Mesendoderm (in vitro differentiated cells): ENCODE measurements around the gene SMYD3. TPM values are rescaled to one million over a fixed set of nuclear protein-coding genes. Genes with fewer than 3 reads are reported as not detected.

Source experiments
- DNase-seq: peaks from one replicate; pipeline ENCODE4 v3.0.0; 2013
- H2AK5ac ChIP-seq: 2 replicates; pipeline ENCODE4 v1.6.1; 2013; ENCODE audit warnings: low read length, inconsistent platforms
- H2BK120ac ChIP-seq: 2 replicates; pipeline ENCODE4 v1.6.1; 2013; ENCODE audit warnings: low read depth, mild to moderate bottlenecking, low read length, moderate library complexity, mixed read lengths
- H2BK15ac ChIP-seq: replicated peaks from 2 replicates; pipeline ENCODE4 v1.6.1; 2013; ENCODE audit warnings: low read depth, mild to moderate bottlenecking, moderate library complexity
- H2BK5ac ChIP-seq: 2 replicates; pipeline ENCODE4 v1.6.1; 2013; ENCODE audit warnings: low read length, inconsistent platforms
- H3K18ac ChIP-seq: 2 replicates; pipeline ENCODE4 v1.6.1; 2013; ENCODE audit warnings: mild to moderate bottlenecking, low read length, mixed read lengths
- H3K23ac ChIP-seq: one replicate; pipeline ENCODE4 v1.6.1; 2013; ENCODE audit warnings: low read length
- H3K27ac ChIP-seq: 2 replicates; pipeline ENCODE4 v1.5.1; 2013; ENCODE audit warnings: low read depth, mild to moderate bottlenecking, inconsistent platforms, low read length, moderate library complexity
- H3K27me3 ChIP-seq: 2 replicates; pipeline ENCODE4 v1.6.1; 2013; ENCODE audit warnings: low read length, control low read depth, mild to moderate bottlenecking, inconsistent platforms; ENCODE audit not compliant: insufficient read depth, poor library complexity
- H3K36me3 ChIP-seq: 2 replicates; pipeline ENCODE4 v1.6.1; 2013; ENCODE audit warnings: low read length, inconsistent platforms; ENCODE audit not compliant: control insufficient read depth, insufficient read depth
- H3K4ac ChIP-seq: one replicate; pipeline ENCODE4 v1.6.1; 2013; ENCODE audit warnings: low read depth, mild to moderate bottlenecking, low read length, moderate library complexity
- H3K4me1 ChIP-seq: 2 replicates; pipeline ENCODE4 v1.6.1; 2013; ENCODE audit warnings: low read depth, low read length, inconsistent platforms; ENCODE audit not compliant: control insufficient read depth
- H3K4me2 ChIP-seq: 2 replicates; pipeline ENCODE4 v1.6.1; 2013; ENCODE audit warnings: low read length
- H3K4me3 ChIP-seq: 2 replicates; pipeline ENCODE4 v1.5.1; 2013; ENCODE audit warnings: mild to moderate bottlenecking, low read length
- H3K56ac ChIP-seq: one replicate; pipeline ENCODE4 v1.6.1; 2013; ENCODE audit warnings: low read length
- H3K79me1 ChIP-seq: 2 replicates; pipeline ENCODE4 v1.6.1; 2013; ENCODE audit warnings: low read length, inconsistent platforms
- H3K79me2 ChIP-seq: 2 replicates; pipeline ENCODE4 v1.6.1; 2013; ENCODE audit warnings: mild to moderate bottlenecking, low read length; ENCODE audit not compliant: control insufficient read depth, insufficient read depth
- H3K9ac ChIP-seq: 2 replicates; pipeline ENCODE4 v1.6.1; 2013; ENCODE audit warnings: low read length, inconsistent platforms
- H4K5ac ChIP-seq: one replicate; pipeline ENCODE4 v1.6.1; 2013; ENCODE audit warnings: low read length
- H4K8ac ChIP-seq: one replicate; pipeline ENCODE4 v1.6.1; 2013; ENCODE audit warnings: low read depth, mild to moderate bottlenecking, control low read depth, low read length, moderate library complexity
- WGBS: extraction: QIAGEN DNeasy Blood & Tissue Kit; methylation state at CpG from one replicate; pipeline ENCODE4 v1.1.7; 2013; ENCODE audit warnings: low lambda C conversion rate, missing lambda C conversion rate; ENCODE audit not compliant: insufficient coverage; ENCODE audit errors: extremely low coverage; 5-methylcytosine and 5-hydroxymethylcytosine counted together
- polyA plus RNA-seq, 2 experiments: library from polyadenylated mRNA; stranded (reverse); fragments of 200-250 nt; gene quantifications; one replicate each; pipeline ENCODE4 v1.2.3, GENCODE V29; 2013

Gene SMYD3
- polyA plus RNA-seq (2013, experiment 1 of 2): 19.7 TPM
- 20.9 TPM for polyA plus RNA-seq (2013, experiment 2 of 2)

- Histone ChIP-seq H2BK5ac (no peak within 1 kb of the TSS), H3K4ac (no peak within 1 kb of the TSS), H2AK5ac (no peak within 1 kb of the TSS), H3K23ac (peak within 1 kb of the TSS; percentile 48), H3K56ac (peak within 1 kb of the TSS; percentile 88), H3K4me2 (peak within 1 kb of the TSS; percentile 48), H3K36me3 (no peaks in the 10 kb centered on the region), H4K5ac (no peak within 1 kb of the TSS), H3K4me1 (peaks cover 1% of the 10 kb centered on the region), H3K18ac (peak within 1 kb of the TSS; percentile 60), H3K79me1 (peaks cover 2% of the 10 kb centered on the region), H3K79me2 (no peaks in the 10 kb centered on the region), H3K27ac (no peak within 1 kb of the TSS), H4K8ac (no peak within 1 kb of the TSS), H3K27me3 (no peaks in the 10 kb centered on the region), H3K9ac (peak within 1 kb of the TSS; percentile 72), H2BK120ac (no peak within 1 kb of the TSS), H2BK15ac (no peak within 1 kb of the TSS), H3K4me3 (peak within 1 kb of the TSS; percentile 56)
- WGBS: no CpG with 5 or more reads among the region's 79 CpGs
- DNase-seq: peak; percentile 89
These were observed at the start of gene SMYD3 for GRCh38 chr1:246506674-246507481. Gene SMYD3, minus strand, starts transcription at chr1:246507279.

DNA sequence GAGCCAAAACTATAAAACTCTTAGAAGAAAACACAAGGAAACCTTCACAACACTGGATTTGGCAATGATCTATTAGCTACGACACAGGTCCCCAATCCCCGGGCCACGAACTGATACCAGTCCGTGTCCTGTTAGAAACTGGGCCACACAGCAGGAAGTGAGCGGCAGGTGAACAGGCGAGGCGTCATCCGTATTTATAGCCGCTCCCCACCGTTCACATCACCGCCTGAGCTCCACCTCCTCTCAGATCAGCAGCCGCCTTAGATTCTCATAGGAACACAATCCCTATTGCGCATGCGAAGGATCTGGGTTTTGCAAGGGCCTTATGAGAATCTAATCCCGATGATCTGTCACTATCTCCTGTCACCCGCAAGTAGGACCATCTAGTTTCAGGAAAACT, 47.1 kb upstream of the SMYD3 start:
- Histone ChIP-seq H2BK5ac (no peak overlapping the region), H3K4me1 (no peaks in the 10 kb centered on the region), H2AK5ac (no peak overlapping the region), H3K23ac (no peak overlapping the region), H3K56ac (no peak overlapping the region), H2BK120ac (no peak overlapping the region), H3K27ac (no peak overlapping the region), H3K4me3 (no peak overlapping the region), H3K18ac (no peak overlapping the region), H3K79me1 (peaks cover 4% of the 10 kb centered on the region), H4K8ac (no peak overlapping the region), H3K27me3 (no peaks in the 10 kb centered on the region), H2BK15ac (no peak overlapping the region), H3K79me2 (peaks cover 4% of the 10 kb centered on the region), H3K36me3 (no peaks in the 10 kb centered on the region), H3K4ac (no peak overlapping the region), H3K4me2 (no peak overlapping the region), H3K9ac (no peak overlapping the region), H4K5ac (no peak overlapping the region)
- WGBS: no CpG with 5 or more reads among the region's 16 CpGs
- no peak for DNase-seq

DNA sequence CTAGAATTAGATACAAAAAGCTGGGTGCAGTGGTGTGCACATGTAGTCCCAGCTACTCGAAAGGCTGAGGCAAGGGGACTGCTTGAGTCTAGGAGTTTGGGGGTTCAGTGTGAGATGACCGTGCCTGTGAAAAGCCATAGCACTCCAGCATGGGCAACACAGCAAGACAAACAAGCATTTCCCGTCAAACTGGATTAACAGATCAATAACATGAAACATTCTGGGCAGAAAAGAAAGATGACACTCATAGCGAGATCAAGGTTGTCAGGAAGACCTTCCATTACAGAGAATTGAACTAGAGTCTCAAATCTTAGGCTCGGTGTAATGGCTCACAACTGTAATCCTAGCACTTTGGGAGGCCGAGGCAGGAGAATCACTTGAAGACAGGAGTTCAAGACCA, 45.0 kb upstream of the SMYD3 start:
- no CpG with 5 or more reads among the region's 6 CpGs for WGBS
- no peak overlapping the region for H3K4ac ChIP-seq

DNA sequence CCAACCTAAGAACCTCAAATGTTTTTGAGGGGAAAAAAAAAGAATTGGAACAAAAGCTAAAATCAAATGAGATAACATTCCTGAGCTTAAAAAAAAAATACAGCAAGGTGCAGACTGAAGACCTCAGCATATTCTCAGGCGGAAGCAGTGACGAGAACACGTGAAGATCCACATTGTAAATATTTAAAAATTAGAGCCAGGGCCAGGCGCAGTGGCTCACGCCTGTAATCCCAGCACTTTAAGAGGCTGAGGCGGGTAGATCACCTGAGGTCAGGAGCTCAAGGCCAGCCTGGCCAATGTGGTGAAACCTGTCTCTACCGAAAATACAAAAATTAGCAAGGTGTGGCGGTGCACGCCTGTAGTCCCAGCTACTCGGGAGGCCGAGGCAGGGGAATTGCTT, 43.3 kb upstream of the SMYD3 start:
- H3K4ac ChIP-seq: no peak overlapping the region
- no peak overlapping the region for H3K18ac ChIP-seq
- H3K9ac ChIP-seq: no peak overlapping the region
- WGBS: no CpG with 5 or more reads among the region's 11 CpGs
- no peak overlapping the region for H4K8ac ChIP-seq
- no peaks in the 10 kb centered on the region for H3K4me1 ChIP-seq
- H3K27ac ChIP-seq: no peak overlapping the region
- H3K4me2 ChIP-seq: no peak overlapping the region
- no peak overlapping the region for H2BK15ac ChIP-seq
- no peak overlapping the region for H3K23ac ChIP-seq
- DNase-seq: no peak
- H3K79me2 ChIP-seq: peaks cover 4% of the 10 kb centered on the region
- H4K5ac ChIP-seq: no peak overlapping the region
- H3K4me3 ChIP-seq: no peak overlapping the region
- peaks cover 4% of the 10 kb centered on the region for H3K79me1 ChIP-seq
- H3K56ac ChIP-seq: no peak overlapping the region
- no peaks in the 10 kb centered on the region for H3K36me3 ChIP-seq
- no peak overlapping the region for H2AK5ac ChIP-seq
- no peak overlapping the region for H2BK5ac ChIP-seq
- no peak overlapping the region for H2BK120ac ChIP-seq
- no peaks in the 10 kb centered on the region for H3K27me3 ChIP-seq

More for the DNA sequence above, 45.0 kb upstream of the SMYD3 start:
- H3K79me1 ChIP-seq: peaks cover 4% of the 10 kb centered on the region
- H4K5ac ChIP-seq: no peak overlapping the region
- H3K79me2 ChIP-seq: peaks cover 4% of the 10 kb centered on the region
- no peak overlapping the region for H2BK15ac ChIP-seq
- H3K18ac ChIP-seq: no peak overlapping the region
- H3K56ac ChIP-seq: no peak overlapping the region
- no peaks in the 10 kb centered on the region for H3K36me3 ChIP-seq
- H3K23ac ChIP-seq: no peak overlapping the region
- no peak for DNase-seq
- H3K4me2 ChIP-seq: no peak overlapping the region
- H2AK5ac ChIP-seq: no peak overlapping the region
- H2BK120ac ChIP-seq: no peak overlapping the region
- H4K8ac ChIP-seq: no peak overlapping the region
- H3K4me3 ChIP-seq: no peak overlapping the region
- H3K27ac ChIP-seq: no peak overlapping the region
- H3K9ac ChIP-seq: no peak overlapping the region
- H3K4me1 ChIP-seq: no peaks in the 10 kb centered on the region
- no peaks in the 10 kb centered on the region for H3K27me3 ChIP-seq
- no peak overlapping the region for H2BK5ac ChIP-seq

GRCh38 chr1:246549665-246550064, 42.6 kb upstream of the SMYD3 start:
- no CpG with 5 or more reads among the region's 4 CpGs for WGBS
- no peak overlapping the region for H3K18ac ChIP-seq

More at GRCh38 chr1:246549665-246550064, 42.6 kb upstream of the SMYD3 start:
- Histone ChIP-seq H3K9ac (no peak overlapping the region), H2BK15ac (no peak overlapping the region), H4K8ac (no peak overlapping the region), H3K4me1 (no peaks in the 10 kb centered on the region), H3K4ac (no peak overlapping the region), H3K4me3 (no peak overlapping the region), H3K79me1 (peaks cover 4% of the 10 kb centered on the region), H3K23ac (no peak overlapping the region), H3K27me3 (no peaks in the 10 kb centered on the region), H4K5ac (no peak overlapping the region), H2BK5ac (no peak overlapping the region), H3K56ac (no peak overlapping the region), H2AK5ac (no peak overlapping the region), H3K27ac (no peak overlapping the region), H3K79me2 (peaks cover 4% of the 10 kb centered on the region), H2BK120ac (no peak overlapping the region), H3K36me3 (no peaks in the 10 kb centered on the region), H3K4me2 (no peak overlapping the region)
- no peak for DNase-seq
